Measurements from ENCODE around the gene ERRFI1.

DNA sequence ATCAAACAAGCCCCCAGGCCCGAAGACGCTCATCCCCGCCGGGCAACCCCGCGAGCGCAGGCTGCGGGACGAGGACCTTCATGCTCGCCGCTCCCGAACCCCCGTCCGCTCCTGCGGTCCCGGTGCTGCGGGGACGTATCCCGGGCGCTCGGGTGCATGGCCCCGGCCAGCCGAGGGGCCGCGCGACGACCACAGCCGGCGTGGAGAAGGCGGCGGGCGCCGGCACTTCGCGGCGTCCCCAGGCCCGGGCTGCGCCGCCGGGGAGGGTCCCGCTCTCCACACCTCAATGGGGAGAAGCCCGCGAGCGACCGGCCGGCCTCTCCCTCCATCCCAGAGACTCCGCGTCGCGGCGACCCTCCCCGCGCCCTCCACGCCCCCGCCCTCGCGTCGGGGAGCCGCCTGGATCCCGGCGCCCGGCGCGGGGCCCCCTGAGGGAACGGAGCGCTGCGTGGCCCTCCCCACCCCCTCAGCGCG lies 401 bp downstream of the ERRFI1 start:
- TF ChIP-seq, protein P1, sequence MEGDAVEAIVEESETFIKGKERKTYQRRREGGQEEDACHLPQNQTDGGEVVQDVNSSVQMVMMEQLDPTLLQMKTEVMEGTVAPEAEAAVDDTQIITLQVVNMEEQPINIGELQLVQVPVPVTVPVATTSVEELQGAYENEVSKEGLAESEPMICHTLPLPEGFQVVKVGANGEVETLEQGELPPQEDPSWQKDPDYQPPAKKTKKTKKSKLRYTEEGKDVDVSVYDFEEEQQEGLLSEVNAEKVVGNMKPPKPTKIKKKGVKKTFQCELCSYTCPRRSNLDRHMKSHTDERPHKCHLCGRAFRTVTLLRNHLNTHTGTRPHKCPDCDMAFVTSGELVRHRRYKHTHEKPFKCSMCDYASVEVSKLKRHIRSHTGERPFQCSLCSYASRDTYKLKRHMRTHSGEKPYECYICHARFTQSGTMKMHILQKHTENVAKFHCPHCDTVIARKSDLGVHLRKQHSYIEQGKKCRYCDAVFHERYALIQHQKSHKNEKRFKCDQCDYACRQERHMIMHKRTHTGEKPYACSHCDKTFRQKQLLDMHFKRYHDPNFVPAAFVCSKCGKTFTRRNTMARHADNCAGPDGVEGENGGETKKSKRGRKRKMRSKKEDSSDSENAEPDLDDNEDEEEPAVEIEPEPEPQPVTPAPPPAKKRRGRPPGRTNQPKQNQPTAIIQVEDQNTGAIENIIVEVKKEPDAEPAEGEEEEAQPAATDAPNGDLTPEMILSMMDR (IDR thresholded peaks at IDR 0.05 in 8 of 11, conservative IDR thresholded peaks at IDR 0.05 in 3 of 11), result no peak
- no peak for TF ChIP-seq POLR2A (IDR thresholded peaks at IDR 0.05)

All from spleen (tissue), 7 donors.